ENCODE results near the gene SEC61A2. TPM values are rescaled to one million over a fixed set of nuclear protein-coding genes. Genes with fewer than 3 reads are reported as not detected.

Gene SEC61A2
- total RNA-seq, 1 donor from 2014 or later, result 24.8 TPM

DNA sequence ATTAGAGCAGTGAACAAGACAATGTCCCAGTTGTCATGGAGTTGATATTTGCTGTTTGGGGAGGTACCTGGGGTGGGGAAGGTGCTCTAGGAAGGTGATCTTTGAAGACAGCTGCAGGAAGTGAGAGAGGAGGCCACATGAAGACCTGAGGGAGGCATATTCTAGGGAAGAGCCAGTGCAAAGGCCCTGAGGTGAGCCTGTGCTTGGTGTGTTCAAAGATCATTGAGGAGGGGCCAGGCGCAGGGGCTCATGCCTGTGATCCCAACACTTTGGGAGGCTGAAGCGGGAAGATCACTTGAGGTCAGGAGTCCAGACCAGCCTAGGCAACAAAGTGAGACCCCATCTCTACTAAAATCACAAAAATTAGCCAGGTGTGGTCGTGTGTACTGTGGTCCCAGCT, 15.1 kb downstream of the SEC61A2 start:
- Mint-ChIP-seq H3K27me3 (ENCODE audit: low read depth) (no peaks in the 10 kb centered on the region), H3K4me1 (no peaks in the 10 kb centered on the region), H3K27ac (ENCODE audit: unreplicated experiment) (no peak overlapping the region), H3K4me3 (no peak overlapping the region), H3K9me3 (no peaks in the 10 kb centered on the region), H3K36me3 (ENCODE audit: low read depth) (peaks cover 10% of the 10 kb centered on the region)
- no peak for TF ChIP-seq CTCF (conservative IDR thresholded peaks at IDR 0.05)
- DNase-seq (ENCODE audit: low read depth, low spot score), result no peak

GRCh38 chr10:12150163-12150562, 20.7 kb downstream of the SEC61A2 start:
- DNase-seq (ENCODE audit: low read depth, low spot score), result no peak
- no peaks in the 10 kb centered on the region for H3K4me1 Mint-ChIP-seq
- peaks cover 11% of the 10 kb centered on the region for H3K36me3 Mint-ChIP-seq (ENCODE audit: low read depth)

DNA sequence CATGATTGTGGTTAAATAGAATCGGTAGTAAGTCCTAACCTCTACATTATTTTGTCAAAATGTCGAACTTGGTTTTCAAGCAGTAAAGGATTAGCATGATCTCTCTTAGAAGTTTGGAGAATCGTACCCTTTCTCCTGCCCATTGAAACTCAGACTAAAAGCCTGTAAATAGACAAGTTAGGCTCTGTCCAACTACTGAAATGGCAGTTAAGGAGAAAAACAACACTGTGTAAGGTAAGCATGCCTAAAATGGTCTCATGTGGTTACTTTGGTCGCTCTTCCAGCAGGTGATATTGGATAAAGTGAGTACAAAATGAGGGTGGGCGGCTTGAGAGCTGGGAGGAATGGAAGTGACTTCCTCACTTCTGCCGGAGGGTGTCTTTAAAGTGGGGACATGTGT, 25.0 kb downstream of the SEC61A2 start:
- TF ChIP-seq CTCF (conservative IDR thresholded peaks at IDR 0.05), result no peak
- no peaks in the 10 kb centered on the region for H3K4me1 Mint-ChIP-seq
- peak overlapping the region; percentile 81 for H3K27ac Mint-ChIP-seq (ENCODE audit: unreplicated experiment)
- H3K36me3 Mint-ChIP-seq (ENCODE audit: low read depth), result peaks cover 17% of the 10 kb centered on the region
- no peak overlapping the region for H3K4me3 Mint-ChIP-seq
- H3K27me3 Mint-ChIP-seq (ENCODE audit: low read depth), result no peaks in the 10 kb centered on the region
- no peak for DNase-seq (ENCODE audit: low read depth, low spot score)
- H3K9me3 Mint-ChIP-seq, result no peaks in the 10 kb centered on the region

More at GRCh38 chr10:12150163-12150562, 20.7 kb downstream of the SEC61A2 start:
- Mint-ChIP-seq H3K27me3 (ENCODE audit: low read depth) (no peaks in the 10 kb centered on the region), H3K27ac (ENCODE audit: unreplicated experiment) (no peak overlapping the region), H3K9me3 (no peaks in the 10 kb centered on the region), H3K4me3 (no peak overlapping the region)
- TF ChIP-seq CTCF (conservative IDR thresholded peaks at IDR 0.05), result no peak

DNA sequence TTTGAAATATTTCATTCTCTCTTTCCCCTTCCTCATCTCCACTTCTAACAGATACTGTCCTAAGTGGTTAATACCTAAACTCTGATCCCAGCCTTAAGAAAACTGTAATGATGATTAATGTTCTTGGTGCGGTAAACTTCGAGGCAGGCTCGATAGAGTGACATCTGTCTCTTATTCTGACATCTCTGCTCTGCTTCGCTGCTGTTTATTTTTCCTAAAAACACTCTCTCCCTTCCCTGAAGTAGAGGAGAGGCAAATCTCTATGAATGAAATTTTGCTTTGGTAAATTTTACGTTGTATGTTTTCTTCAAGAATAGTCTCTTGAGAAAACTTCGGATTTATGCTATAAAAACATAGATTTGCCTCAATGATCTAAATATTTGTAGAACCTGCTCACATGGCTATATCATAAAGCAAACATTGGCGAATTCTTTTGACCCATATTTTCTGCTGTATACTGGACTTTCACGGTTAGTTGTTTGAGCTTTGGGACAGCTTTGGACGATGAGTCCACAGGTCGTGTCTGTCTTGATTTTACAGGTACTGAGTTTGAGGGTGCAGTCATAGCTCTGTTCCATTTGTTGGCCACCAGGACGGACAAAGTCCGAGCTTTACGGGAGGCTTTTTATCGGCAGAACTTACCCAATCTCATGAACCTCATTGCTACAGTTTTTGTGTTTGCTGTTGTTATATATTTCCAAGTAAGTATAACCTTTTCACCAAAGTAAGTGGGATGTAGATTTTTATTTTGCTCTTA, 27.1 kb downstream of the SEC61A2 start:
- no peak overlapping the region for H3K4me3 Mint-ChIP-seq
- TF ChIP-seq CTCF (conservative IDR thresholded peaks at IDR 0.05), result no peak
- H3K27me3 Mint-ChIP-seq (ENCODE audit: low read depth), result no peaks in the 10 kb centered on the region
- no peak overlapping the region for H3K27ac Mint-ChIP-seq (ENCODE audit: unreplicated experiment)
- H3K9me3 Mint-ChIP-seq, result no peaks in the 10 kb centered on the region
- H3K4me1 Mint-ChIP-seq, result no peaks in the 10 kb centered on the region
- peaks cover 10% of the 10 kb centered on the region for H3K36me3 Mint-ChIP-seq (ENCODE audit: low read depth)
- DNase-seq (ENCODE audit: low read depth, low spot score), result no peak

DNA sequence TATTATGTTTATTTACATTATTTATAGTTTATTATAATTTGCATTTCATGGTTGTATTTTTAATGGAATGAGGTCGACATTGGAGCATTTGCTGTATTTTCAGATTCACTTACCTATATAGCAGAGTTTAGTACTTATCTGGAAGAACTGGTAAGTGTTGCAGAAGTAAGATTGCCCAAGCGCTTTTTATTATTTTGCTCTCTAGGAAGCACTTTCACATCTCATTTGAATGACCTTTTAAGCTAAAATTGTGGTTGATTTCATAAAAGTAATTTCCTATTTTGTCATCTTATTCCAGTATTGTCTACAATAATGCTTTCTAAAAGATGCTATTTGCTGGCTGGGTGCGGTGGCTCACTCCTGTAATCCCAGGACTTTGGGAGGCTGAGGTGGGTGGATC, 28.6 kb downstream of the SEC61A2 start:
- no peaks in the 10 kb centered on the region for H3K27me3 Mint-ChIP-seq (ENCODE audit: low read depth)
- H3K4me1 Mint-ChIP-seq, result no peaks in the 10 kb centered on the region
- no peak for DNase-seq (ENCODE audit: low read depth, low spot score)
- peaks cover 13% of the 10 kb centered on the region for H3K36me3 Mint-ChIP-seq (ENCODE audit: low read depth)
- no peaks in the 10 kb centered on the region for H3K9me3 Mint-ChIP-seq
- no peak overlapping the region for H3K4me3 Mint-ChIP-seq
- TF ChIP-seq CTCF (conservative IDR thresholded peaks at IDR 0.05), result no peak
- H3K27ac Mint-ChIP-seq (ENCODE audit: unreplicated experiment), result no peak overlapping the region
